ENCODE data around the gene TSPAN5. TPM values are rescaled to one million over a fixed set of nuclear protein-coding genes. Genes with fewer than 3 reads are reported as not detected.

TSPAN5 gene
- 77.3 and 94.8 TPM in 2 replicates for total RNA-seq

DNA sequence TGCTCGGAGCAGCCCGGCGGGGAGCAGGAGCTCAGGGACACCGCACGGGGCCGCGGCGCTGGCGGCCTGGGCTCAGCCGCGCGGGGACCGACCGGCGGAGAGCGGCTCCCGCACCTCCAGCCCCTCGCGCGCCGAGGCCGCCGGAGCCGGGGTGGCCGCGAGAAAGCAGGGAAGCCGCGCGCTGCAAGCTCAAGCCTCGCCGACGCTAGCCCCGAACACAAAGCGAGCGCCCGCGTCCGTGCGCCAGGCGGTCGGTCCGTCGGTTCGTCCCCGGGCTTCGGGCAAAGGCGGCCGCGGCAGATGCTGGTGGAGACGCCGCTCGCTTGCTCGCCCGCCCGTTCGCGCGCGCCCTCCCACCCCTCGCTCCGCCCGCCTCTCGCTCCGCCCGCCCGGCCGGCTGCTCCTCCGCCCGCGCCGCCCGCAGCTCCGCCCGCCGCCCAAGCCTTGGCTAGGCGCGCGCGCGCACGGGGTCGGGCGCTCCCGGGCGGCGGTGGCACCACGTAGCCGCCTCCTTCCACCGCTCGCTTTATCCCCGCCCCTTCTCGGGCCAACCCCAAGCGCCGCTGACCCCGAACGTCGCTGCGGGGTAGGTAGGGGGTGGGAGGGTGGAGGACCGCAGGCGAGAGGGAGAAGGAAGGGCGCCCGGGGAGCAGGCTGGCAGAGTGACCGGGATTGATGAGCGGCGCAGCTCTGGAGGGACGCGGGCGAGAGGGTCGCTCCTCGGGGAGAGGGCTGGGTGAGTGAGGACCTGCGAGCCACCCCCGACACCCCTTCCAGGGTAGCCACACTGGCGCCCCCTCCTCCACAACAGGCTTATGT is at the start of gene TSPAN5:
TSS of gene TSPAN5 (minus strand) at position 325 of the 819 bp plus-strand sequence.

